Epidermal melanocyte (primary cell): ENCODE measurements around the gene ASB15.

Experiments used
- DNase-seq: peaks from one replicate; pipeline ENCODE4 v3.0.0; 2011; ENCODE audit warnings: low spot score; ENCODE audit not compliant: insufficient read length

Gene ASB15

DNA sequence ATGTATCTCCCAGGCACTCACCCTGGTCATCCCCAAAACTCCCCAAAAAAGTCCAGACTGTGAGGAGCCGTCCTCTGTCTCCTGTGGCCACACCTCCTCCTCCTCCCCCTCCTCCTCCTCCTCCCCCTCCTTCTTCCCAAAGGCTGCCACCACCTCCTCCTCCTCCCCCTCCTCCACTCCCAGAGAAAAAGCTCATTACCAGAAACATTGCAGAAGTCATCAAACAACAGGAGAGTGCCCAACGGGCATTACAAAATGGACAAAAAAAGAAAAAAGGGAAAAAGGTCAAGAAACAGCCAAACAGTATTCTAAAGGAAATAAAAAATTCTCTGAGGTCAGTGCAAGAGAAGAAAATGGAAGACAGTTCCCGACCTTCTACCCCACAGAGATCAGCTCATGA lies 61.1 kb downstream of the ASB15 start:
- DNase-seq, result no peak

DNA sequence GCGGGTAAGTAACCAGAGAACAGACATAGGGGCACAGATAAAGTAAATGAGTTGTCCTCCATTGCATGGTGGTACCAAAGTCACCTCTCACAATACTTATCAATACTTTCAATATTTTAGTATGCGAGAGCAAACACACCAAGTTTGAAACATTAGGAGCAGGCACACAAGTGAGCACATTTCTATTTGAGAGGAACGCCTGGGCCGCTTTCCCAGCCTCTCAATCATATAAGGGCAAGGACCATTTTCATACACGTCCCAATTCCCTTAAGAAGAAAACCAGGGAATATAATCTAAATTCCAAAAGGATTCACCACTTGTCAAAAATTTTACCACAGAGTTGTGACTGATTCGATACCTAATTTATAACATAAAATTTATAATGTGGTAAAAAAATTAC lies 61.6 kb downstream of the ASB15 start:
- no peak for DNase-seq

DNA sequence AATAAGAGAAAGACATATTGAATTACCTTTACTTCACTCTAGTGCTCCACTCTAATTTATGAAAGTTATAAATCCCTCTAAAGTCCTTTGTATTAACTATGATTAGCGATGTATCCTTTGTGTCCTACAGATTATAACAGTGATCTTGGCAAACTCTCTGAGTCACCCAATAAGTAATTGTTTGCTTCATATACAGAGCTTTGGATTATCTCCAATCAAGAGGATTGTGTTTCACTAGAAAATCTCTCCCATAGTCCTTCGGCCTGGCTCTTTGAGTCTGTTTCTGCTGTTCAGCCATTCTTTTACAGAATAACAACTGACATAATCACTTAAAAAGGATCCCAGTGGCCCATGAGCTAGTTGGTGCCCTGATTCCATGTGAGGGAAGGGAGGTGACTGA lies 63.5 kb downstream of the ASB15 start:
- DNase-seq, result no peak

- no peak for DNase-seq
Observed at GRCh38 chr7:123665896-123666295, 64.3 kb downstream of the ASB15 start.

DNA sequence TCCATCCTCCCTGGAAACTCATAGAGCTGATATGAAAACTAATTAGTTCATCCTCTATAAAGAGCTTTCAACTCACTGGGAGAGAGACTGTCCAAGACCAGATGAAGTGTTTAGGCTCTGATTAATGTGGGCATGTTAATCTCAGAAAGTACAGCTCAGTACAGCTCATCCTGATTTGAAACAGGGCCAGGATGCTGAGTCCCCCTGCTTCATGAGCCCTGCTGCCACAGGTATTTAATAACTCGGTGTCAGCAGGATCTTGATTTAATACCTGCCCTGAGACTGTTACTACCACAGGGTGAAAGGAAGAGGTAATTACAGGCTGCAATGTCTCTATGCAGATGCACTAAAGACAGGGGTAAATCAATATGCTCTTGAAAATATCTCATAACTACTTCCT lies 64.9 kb downstream of the ASB15 start:
- DNase-seq, result no peak

GRCh38 chr7:123669485-123669884 lies 67.9 kb downstream of the ASB15 start:
- no peak for DNase-seq

DNA sequence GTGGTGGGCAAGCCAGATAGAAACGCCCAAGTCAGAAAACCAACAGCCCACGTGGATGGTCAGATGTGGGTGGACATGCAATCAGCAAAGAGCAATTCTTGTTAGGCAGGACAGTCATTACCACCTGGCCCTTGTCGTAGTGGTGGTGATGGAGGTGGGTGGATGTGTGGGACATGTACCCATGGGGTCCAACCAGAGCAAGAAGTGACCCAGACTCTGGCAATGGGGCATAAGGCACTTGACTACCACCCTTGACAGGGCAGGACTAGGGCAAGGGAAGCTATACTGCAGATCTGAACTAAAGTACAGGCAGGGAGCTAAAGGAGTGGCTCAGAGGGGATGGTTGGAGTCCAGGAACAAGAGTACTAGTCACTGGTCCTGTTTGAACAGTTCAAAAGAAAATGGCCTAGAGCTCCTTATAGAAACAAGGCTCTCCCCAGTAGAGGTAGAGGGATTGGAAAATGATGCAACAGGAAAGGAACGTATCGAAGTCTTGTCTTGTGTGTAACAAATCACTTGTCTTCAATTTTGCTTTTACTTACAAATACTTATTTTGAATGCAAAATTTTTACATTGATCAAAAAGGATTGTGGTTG lies 71.6 kb downstream of the ASB15 start:
- DNase-seq, result no peak

GRCh38 chr7:123673752-123674398 lies 72.3 kb downstream of the ASB15 start:
- DNase-seq, result no peak

DNA sequence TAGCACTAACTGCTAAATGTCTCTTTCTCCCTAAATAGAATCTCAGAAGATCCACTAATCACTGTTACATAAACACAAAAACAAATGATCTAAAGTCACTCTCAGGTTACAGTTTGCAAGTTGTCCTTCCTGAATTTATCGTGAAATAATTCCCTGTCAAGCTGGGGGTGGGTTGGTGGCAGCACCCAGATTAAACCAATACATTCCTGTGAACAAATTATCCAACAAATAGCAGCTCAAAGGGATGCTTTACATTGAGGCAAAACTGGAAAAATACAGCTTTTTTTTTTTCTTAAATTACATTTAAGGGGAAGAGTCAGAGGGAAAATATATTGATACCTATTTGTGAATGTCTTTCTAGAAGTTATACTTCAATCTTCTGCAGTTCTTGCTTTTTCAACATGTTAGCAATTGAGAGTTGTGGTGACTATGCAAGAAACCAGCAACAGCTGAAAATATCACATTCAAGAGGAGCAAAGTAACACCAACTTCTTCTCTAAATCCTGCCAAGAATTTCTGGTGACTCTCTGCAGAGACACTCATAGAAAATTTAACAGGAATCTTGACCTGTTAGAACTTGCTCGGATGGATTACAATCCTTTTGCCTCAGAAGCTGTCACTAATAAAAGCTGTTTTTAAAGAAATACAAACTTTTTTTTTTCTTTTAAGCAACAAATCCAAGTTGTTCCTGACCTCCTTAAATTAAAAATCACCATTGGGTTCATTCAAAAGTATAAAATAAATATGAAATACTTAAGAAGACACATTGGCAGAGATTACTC lies 73.0 kb downstream of the ASB15 start:
- no peak for DNase-seq

DNA sequence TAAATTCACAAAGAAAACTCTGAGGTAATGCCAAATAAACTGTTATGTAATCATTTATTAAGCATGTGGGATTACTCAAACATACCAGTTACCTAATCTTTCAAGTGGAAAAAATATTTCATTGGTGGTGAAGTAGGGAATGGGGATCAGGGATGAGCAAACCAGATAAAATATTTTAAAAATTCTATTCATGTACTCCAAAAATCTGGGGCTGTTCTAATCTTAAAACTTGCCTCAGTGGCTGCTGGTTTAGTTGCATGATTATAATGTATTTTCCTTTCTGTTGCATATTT lies 73.5 kb downstream of the ASB15 start:
- no peak for DNase-seq

DNA sequence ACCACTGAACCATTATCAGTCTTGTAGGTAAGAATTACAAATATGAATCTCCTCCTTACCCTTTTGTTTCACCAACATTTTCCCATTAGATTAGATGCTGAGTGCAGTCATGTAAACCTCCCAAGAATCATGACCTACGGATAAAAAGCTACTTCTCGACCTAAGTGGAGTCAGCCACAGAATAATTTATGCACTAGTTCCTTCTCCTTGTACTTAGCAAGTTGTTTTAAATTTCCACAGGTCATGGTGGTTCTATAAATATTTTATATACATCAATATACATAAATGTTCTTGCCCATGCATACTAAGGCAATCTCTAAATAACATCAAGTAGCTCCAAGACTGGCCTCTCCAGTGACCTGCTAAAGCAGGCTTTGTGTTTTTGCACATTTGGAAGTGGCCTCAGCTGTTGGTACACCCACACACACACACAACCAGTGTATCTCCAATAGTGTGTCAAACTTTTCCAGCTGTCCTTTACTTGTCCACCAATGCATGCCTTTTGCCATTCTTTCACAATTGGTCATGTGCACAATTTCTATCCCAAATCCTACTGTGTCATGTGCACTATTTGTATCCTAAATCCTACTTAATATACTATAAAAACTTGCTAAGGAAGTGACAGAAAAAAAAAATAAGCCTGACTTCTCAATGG lies 75.6 kb downstream of the ASB15 start:
- no peak for DNase-seq

GRCh38 chr7:123679614-123680013 lies 78.0 kb downstream of the ASB15 start:
- DNase-seq, result no peak

- no peak for DNase-seq
Observed at GRCh38 chr7:123680580-123680979, 79.0 kb downstream of the ASB15 start.

GRCh38 chr7:123681561-123681960 lies 79.9 kb downstream of the ASB15 start:
- DNase-seq, result no peak

DNA sequence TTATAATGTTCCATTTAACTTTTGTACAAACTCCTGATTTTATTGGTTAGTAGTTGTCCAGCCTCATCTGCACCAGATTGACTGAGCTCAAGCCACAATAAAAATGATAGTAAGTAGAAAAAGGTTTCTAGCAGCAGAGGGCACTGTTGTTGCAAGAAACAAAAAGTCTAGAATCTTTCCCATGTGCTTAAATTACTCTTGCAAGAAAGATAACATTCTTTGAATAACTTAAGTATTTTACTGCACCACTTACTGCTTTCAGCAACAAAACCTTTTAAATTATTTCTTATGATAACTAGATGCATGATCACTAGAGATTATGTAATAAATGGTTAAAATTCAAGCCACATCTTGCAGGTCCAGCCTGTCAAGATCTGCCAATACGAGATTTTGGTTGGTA lies 81.1 kb downstream of the ASB15 start:
- no peak for DNase-seq

DNA sequence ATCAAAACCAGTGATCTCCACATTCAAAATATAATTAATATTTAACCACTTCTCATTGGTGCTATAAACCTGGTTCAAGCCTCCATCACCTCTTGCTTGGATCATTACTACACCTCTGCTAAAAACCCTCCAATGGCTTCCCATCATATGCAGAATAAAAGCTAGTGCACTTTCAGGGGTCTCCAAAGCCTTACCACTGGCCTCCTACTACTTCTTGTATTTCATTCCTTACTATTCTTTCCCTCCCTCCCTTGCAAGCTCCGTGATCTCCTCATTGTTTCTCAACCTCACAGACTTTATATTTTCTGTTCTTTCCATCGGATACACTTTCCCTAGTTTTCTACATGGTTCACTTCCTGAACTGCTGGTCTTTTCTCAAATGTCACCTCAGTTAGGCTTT lies 85.5 kb downstream of the ASB15 start:
- DNase-seq, result no peak

GRCh38 chr7:123687727-123688126 lies 86.1 kb downstream of the ASB15 start:
- DNase-seq, result no peak
